IgD-negative memory B cell (primary cell): ENCODE results near the gene GREM2. TPM values are rescaled to one million over a fixed set of nuclear protein-coding genes. Genes with fewer than 3 reads are reported as not detected.

Experiments used
- H3K27ac Mint-ChIP-seq, 3 donors: one replicate each; pipeline ENCODE4 v1.8.0; 2020 to 2022; ENCODE audit warnings: mild to moderate bottlenecking in 3 of 3, mixed read lengths in 3 of 3, moderate library complexity in 1 of 3
- H3K27me3 Mint-ChIP-seq: one replicate; pipeline ENCODE4 v1.8.0; 2021; ENCODE audit warnings: mixed read lengths
- H3K36me3 Mint-ChIP-seq: one replicate; pipeline ENCODE4 v1.8.0; 2020; ENCODE audit warnings: mild to moderate bottlenecking, mixed read lengths
- H3K4me1 Mint-ChIP-seq, 3 donors: one replicate each; pipeline ENCODE4 v1.8.0; 2020 to 2022; ENCODE audit warnings: mixed read lengths in 3 of 3, mild to moderate bottlenecking in 1 of 3
- H3K4me3 Mint-ChIP-seq, 4 donors: one replicate each; pipeline ENCODE4 v1.8.0; 2020 to 2022; ENCODE audit warnings: mild to moderate bottlenecking in 4 of 4, mixed read lengths in 4 of 4, moderate library complexity in 3 of 4
- H3K9me3 Mint-ChIP-seq, 3 donors: one replicate each; pipeline ENCODE4 v1.8.0; 2020 to 2021; ENCODE audit warnings: mixed read lengths in 3 of 3, mild to moderate bottlenecking in 1 of 3
- polyA plus RNA-seq: library from polyadenylated mRNA; unstranded; fragments of 300-500 nt; fragmentation: Illumina TruSeq; gene quantifications from one replicate; pipeline ENCODE4 v1.2.3, GENCODE V29; 2021

The GREM2 gene
- polyA plus RNA-seq, 1 donor from 2014 or later: not detected

GRCh38 chr1:240508950-240509349 is 103.0 kb downstream of the GREM2 start:
- Mint-ChIP-seq H3K9me3 (peaks cover 2 to 5% (median 3%) of the 10 kb centered on the region in 3 donors), H3K27ac (peak overlapping the region in 1 of 3 donors; percentile 16), H3K36me3 (no peaks in the 10 kb centered on the region), H3K27me3 (no peaks in the 10 kb centered on the region), H3K4me3 (no peak overlapping the region), H3K4me1 (no peaks in the 10 kb centered on the region)

DNA sequence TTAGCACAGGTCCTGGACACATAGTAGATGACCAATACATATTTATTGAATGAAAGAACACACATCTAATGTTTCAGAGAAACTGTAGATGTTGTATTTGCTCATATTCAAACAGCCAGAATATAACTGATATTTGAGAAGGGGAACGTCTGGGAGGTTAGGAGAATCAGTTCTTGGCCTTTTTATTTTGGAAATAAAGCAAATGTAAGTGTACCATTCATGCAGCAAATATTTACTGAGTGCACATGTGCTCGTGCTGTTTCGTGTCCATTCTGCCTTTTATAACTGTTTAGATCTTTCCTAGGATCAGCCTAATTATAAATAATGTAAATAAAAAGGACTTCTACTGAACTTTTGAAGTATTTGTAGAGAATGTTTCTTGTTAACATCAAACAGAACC is 103.8 kb downstream of the GREM2 start:
- Mint-ChIP-seq H3K27ac (no peak overlapping the region), H3K4me3 (no peak overlapping the region), H3K4me1 (no peaks in the 10 kb centered on the region), H3K27me3 (no peaks in the 10 kb centered on the region), H3K9me3 (peaks cover 2 to 5% (median 3%) of the 10 kb centered on the region in 3 donors), H3K36me3 (no peaks in the 10 kb centered on the region)

GRCh38 chr1:240506176-240506575 is 105.8 kb downstream of the GREM2 start:
- Mint-ChIP-seq H3K27me3 (no peaks in the 10 kb centered on the region), H3K27ac (no peak overlapping the region), H3K36me3 (no peaks in the 10 kb centered on the region), H3K4me3 (no peak overlapping the region), H3K9me3 (peaks cover 0 to 3% (median 2%) of the 10 kb centered on the region in 3 donors), H3K4me1 (no peaks in the 10 kb centered on the region)

DNA sequence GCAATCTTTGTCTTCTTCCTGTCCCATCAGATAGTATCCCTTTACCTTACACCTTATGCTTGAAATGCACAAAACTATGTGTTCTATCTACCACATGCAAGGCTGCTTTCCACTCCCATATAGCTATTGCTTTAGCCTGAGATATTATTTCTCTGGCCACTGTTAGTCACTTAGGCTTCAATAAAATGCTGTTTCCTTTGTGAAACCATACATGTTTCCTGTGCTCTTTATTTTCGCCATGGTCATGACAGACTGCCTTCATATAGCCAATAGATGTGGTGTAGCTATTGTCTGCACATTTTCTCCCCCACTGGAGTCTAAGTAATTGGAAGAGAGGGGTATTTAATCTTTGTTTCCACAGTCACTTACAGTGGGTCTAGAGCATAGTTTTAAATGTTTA is 108.4 kb downstream of the GREM2 start:
- Mint-ChIP-seq H3K27ac (no peak overlapping the region), H3K9me3 (peaks cover 0 to 3% (median 2%) of the 10 kb centered on the region in 3 donors), H3K36me3 (peaks cover 2% of the 10 kb centered on the region), H3K27me3 (no peaks in the 10 kb centered on the region), H3K4me1 (no peaks in the 10 kb centered on the region), H3K4me3 (no peak overlapping the region)

DNA sequence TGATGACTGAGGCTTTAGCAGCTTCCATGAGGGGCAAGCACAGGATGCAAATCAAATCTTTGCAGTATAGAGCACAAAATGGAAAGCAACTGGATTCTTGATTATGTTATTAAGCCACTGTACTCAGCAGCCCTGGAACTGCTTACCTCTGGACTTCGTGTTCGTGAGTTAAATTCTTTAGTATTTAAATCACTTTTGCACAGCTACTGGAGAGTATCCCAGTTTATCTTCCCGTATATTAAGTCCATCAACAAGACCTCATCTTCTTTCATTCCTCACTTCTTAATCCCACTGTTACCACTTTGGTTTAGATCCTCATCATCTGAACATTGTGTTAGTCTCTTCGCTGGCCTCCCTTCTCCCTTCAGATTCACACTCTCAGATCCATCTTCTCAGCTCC is 108.9 kb downstream of the GREM2 start:
- Mint-ChIP-seq H3K27me3 (no peaks in the 10 kb centered on the region), H3K9me3 (peaks cover 0 to 3% (median 2%) of the 10 kb centered on the region in 3 donors), H3K4me3 (no peak overlapping the region), H3K36me3 (peaks cover 2% of the 10 kb centered on the region), H3K27ac (no peak overlapping the region), H3K4me1 (no peaks in the 10 kb centered on the region)

DNA sequence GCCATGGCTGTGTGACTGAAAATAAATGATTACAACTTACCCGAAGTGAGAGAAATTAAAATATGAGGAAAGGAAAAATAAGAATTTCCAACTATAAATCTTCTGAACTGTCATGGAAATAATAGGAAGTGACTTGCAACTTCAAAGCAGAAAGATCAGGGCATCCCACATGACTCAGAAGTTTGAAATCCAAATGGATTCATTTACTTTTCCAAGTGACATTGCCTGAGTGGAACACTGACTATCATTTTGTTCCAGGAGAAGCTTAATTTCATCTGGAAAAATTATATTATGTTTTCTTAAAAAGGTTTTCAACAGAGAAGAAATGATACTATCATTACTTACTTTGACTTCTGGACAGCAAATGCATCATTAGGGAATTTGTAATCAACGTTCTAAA is 110.8 kb downstream of the GREM2 start:
- Mint-ChIP-seq H3K9me3 (peaks cover 0 to 4% (median 0%) of the 10 kb centered on the region in 3 donors), H3K36me3 (peaks cover 2% of the 10 kb centered on the region), H3K4me1 (no peaks in the 10 kb centered on the region), H3K4me3 (no peak overlapping the region), H3K27me3 (no peaks in the 10 kb centered on the region), H3K27ac (no peak overlapping the region)

GRCh38 chr1:240500647-240501046 is 111.3 kb downstream of the GREM2 start:
- no peak overlapping the region for H3K27ac Mint-ChIP-seq
- no peaks in the 10 kb centered on the region for H3K27me3 Mint-ChIP-seq
- peaks cover 0 to 4% (median 0%) of the 10 kb centered on the region in 3 donors for H3K9me3 Mint-ChIP-seq
- peaks cover 2% of the 10 kb centered on the region for H3K36me3 Mint-ChIP-seq
- H3K4me3 Mint-ChIP-seq: no peak overlapping the region
- no peaks in the 10 kb centered on the region for H3K4me1 Mint-ChIP-seq

DNA sequence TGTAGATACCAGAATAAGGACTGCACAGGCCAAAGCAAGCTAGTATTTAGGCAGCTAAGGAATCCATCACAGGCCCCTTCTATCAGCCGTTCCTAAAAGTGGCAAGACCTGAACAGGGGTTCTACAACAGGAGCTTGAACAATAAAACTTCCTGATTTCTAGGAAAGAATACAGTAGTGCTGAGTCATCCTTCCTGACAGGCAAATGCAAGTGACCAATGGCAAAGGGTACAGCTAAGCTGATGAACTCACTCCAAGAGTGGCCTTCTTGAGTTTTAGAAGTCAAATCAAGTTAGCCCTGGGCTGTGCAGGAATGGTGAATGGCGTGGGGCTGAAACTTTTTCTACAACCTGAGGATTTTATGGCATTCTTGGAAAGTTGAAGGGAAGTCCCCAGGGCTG is 112.9 kb downstream of the GREM2 start:
- peaks cover 0 to 2% (median 0%) of the 10 kb centered on the region in 3 donors for H3K9me3 Mint-ChIP-seq
- no peaks in the 10 kb centered on the region for H3K4me1 Mint-ChIP-seq
- H3K36me3 Mint-ChIP-seq: peaks cover 2% of the 10 kb centered on the region
- H3K27ac Mint-ChIP-seq: no peak overlapping the region
- no peaks in the 10 kb centered on the region for H3K27me3 Mint-ChIP-seq
- no peak overlapping the region for H3K4me3 Mint-ChIP-seq

GRCh38 chr1:240498335-240498734 is 113.6 kb downstream of the GREM2 start:
- Mint-ChIP-seq H3K27ac (no peak overlapping the region), H3K4me1 (no peaks in the 10 kb centered on the region), H3K27me3 (no peaks in the 10 kb centered on the region), H3K9me3 (peaks cover 0 to 2% (median 0%) of the 10 kb centered on the region in 3 donors), H3K36me3 (peaks cover 2% of the 10 kb centered on the region), H3K4me3 (no peak overlapping the region)

- H3K36me3 Mint-ChIP-seq: peaks cover 2% of the 10 kb centered on the region
- no peak overlapping the region for H3K4me3 Mint-ChIP-seq
- no peaks in the 10 kb centered on the region for H3K4me1 Mint-ChIP-seq
Measured at GRCh38 chr1:240497908-240498307, 114.0 kb downstream of the GREM2 start.

DNA sequence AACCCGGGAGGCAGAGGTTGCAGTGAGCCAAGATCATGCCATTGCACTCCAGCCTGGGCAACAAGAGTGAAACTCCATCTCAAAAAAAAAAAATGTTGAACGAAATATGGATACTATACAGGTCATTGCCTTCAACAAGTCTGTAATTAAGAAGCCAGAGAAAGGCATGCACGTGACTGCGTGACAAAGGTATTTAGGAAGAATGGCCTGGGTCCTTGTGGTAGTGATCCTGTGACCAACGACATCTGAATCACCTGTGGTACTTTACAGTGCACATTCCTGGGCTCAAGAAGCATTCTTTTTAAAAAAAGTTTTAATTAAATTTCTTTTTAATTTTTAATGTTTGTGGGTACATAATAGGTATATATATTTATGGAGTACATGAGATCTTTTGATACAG is 115.0 kb downstream of the GREM2 start:
- Mint-ChIP-seq H3K4me1 (no peaks in the 10 kb centered on the region), H3K27ac (no peak overlapping the region), H3K9me3 (peaks cover 0 to 2% (median 0%) of the 10 kb centered on the region in 3 donors), H3K36me3 (peaks cover 2% of the 10 kb centered on the region), H3K27me3 (no peaks in the 10 kb centered on the region), H3K4me3 (no peak overlapping the region)

More at GRCh38 chr1:240497908-240498307, 114.0 kb downstream of the GREM2 start:
- Mint-ChIP-seq H3K27ac (no peak overlapping the region), H3K27me3 (no peaks in the 10 kb centered on the region), H3K9me3 (peaks cover 0 to 2% (median 0%) of the 10 kb centered on the region in 3 donors)

DNA sequence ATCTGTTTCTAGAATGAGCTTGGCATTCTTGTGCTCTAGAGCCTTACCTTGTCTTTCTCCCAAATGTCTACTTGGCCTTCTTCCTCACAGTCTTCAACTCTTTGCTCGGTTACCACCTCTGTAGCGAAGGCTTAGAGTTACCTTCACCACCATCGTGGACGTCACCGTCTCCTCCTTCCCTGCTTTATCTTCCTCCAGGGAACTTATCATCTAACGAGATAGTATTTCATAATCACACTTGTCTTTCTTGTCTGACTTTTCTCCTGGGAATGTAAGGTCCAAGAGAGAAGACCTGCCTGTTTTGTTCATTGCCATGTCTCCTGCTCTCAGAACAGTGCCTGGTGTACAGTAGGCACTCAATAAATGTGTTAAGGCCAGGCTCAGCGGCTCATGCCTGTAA is 115.6 kb downstream of the GREM2 start:
- Mint-ChIP-seq H3K36me3 (peaks cover 2% of the 10 kb centered on the region), H3K4me3 (no peak overlapping the region), H3K27ac (no peak overlapping the region), H3K4me1 (no peaks in the 10 kb centered on the region), H3K27me3 (no peaks in the 10 kb centered on the region), H3K9me3 (peaks cover 0 to 6% (median 0%) of the 10 kb centered on the region in 3 donors)

DNA sequence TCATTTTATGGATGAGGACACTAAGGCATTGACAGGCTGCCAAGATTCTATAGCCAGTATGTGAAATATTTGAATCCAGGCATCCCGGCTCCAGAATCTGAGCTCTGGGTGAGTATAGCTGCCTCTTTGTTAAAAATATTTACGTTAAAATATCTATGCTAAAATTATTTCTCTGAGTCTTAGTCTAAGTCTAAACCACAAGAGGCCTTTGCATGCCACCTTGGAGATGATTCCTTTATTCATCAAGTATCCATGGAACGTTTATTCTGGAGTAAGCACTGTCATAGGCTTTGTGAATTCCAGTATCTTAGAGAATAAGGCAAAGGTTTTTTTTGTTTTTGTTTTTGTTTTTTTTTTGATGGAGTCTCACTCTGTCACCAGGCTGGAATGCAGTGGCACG is 116.4 kb downstream of the GREM2 start:
- Mint-ChIP-seq H3K9me3 (peaks cover 0 to 6% (median 0%) of the 10 kb centered on the region in 3 donors), H3K27ac (no peak overlapping the region), H3K36me3 (peaks cover 2% of the 10 kb centered on the region), H3K4me3 (no peak overlapping the region), H3K4me1 (no peaks in the 10 kb centered on the region), H3K27me3 (no peaks in the 10 kb centered on the region)

DNA sequence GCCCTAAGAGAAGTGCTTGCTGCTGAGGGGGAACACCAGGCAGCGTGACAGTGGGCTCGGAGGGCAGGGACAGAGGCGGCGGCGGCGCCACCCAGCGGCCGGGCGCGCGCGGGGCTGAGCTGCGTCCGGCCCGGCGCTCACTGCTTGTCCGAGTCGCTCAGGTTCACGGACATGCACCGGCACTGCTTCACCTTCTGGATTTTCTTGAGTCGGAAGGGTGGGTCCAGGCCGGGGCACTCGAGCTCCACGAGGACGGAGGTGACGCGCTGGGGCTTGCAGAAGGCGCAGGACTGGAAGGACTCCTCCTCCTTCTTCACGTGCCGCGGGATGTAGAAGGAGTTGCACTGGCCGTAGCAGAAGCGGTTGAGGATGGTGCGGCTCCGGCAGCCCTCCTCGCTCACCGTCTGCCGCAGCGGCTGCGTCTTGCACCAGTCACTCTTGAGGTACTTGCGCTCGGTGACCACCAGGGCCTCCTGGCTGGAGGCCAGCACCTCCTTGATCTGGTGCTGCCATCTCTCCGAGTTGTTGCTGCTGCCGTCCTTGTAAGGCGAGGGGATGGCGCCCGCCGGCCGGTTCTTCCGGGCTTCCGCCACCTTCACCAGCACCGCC is 119.0 kb downstream of the GREM2 start:
- H3K4me1 Mint-ChIP-seq: no peaks in the 10 kb centered on the region
- peaks cover 0 to 6% (median 0%) of the 10 kb centered on the region in 3 donors for H3K9me3 Mint-ChIP-seq
- no peaks in the 10 kb centered on the region for H3K27me3 Mint-ChIP-seq
- no peak overlapping the region for H3K27ac Mint-ChIP-seq
- H3K36me3 Mint-ChIP-seq: no peaks in the 10 kb centered on the region
- H3K4me3 Mint-ChIP-seq: no peak overlapping the region

DNA sequence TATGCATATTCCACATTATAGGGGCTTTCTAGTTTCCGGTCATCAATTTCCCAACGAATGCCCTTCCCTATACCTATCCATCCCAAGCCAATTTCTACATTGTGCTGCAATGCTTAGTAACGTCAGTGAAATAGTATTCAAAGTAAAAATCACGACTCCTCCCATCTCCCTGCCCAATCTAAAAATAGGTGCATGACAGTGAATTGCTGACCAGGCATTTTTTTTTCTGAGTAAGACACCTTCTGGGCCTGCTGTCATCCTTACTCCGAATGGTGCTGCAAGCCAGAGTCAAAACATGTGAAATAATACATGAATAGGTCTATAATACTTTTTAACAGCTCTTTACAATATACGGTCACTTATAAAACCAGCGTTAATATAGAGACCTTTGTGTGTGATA is 120.2 kb downstream of the GREM2 start:
- H3K27ac Mint-ChIP-seq: no peak overlapping the region
- H3K9me3 Mint-ChIP-seq: peaks cover 0 to 6% (median 0%) of the 10 kb centered on the region in 3 donors
- H3K4me1 Mint-ChIP-seq: no peaks in the 10 kb centered on the region
- no peaks in the 10 kb centered on the region for H3K36me3 Mint-ChIP-seq
- H3K27me3 Mint-ChIP-seq: no peaks in the 10 kb centered on the region
- no peak overlapping the region for H3K4me3 Mint-ChIP-seq

GRCh38 chr1:240491156-240491555 is 120.8 kb downstream of the GREM2 start:
- Mint-ChIP-seq H3K27ac (no peak overlapping the region), H3K27me3 (no peaks in the 10 kb centered on the region), H3K9me3 (peaks cover 0 to 4% (median 3%) of the 10 kb centered on the region in 3 donors), H3K4me1 (no peaks in the 10 kb centered on the region), H3K36me3 (no peaks in the 10 kb centered on the region), H3K4me3 (no peak overlapping the region)
